Prostate gland (tissue), 2 donors: ENCODE results near the gene SLC2A8.

Source experiments
- POLR2A ChIP-seq: fragments of 450-650 bp; IDR thresholded peaks from one replicate; pipeline ENCODE4 v1.6.1; 2016; ENCODE audit warnings: antibody characterized with exemption, mild to moderate bottlenecking
- POLR2AphosphoS5 ChIP-seq: sonication (generic); formaldehyde crosslinking; IDR thresholded peaks from one replicate; pipeline ENCODE4 v1.6.1; 2017; ENCODE audit warnings: antibody characterized with exemption
- TF ChIP-seq, protein P1 (sequence below), 4 experiments: fragments of 200-600 bp in 2 of 4; fragments of 450-650 bp in 2 of 4; sonication (generic) in 2 of 4; IDR thresholded peaks; 1 replicate in 3 of 4; 2 replicates in 1 of 4; pipeline ENCODE4 v1.5.1; 2016 to 2019; ENCODE audit warnings: antibody characterized with exemption in 4 of 4, mild to moderate bottlenecking in 2 of 4, moderate library complexity in 2 of 4

GRCh38 chr9:127424676-127424999, 27.7 kb downstream of the SLC2A8 start:
- TF ChIP-seq POLR2AphosphoS5: no peak
- TF ChIP-seq, protein P1, sequence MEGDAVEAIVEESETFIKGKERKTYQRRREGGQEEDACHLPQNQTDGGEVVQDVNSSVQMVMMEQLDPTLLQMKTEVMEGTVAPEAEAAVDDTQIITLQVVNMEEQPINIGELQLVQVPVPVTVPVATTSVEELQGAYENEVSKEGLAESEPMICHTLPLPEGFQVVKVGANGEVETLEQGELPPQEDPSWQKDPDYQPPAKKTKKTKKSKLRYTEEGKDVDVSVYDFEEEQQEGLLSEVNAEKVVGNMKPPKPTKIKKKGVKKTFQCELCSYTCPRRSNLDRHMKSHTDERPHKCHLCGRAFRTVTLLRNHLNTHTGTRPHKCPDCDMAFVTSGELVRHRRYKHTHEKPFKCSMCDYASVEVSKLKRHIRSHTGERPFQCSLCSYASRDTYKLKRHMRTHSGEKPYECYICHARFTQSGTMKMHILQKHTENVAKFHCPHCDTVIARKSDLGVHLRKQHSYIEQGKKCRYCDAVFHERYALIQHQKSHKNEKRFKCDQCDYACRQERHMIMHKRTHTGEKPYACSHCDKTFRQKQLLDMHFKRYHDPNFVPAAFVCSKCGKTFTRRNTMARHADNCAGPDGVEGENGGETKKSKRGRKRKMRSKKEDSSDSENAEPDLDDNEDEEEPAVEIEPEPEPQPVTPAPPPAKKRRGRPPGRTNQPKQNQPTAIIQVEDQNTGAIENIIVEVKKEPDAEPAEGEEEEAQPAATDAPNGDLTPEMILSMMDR (IDR thresholded peaks at IDR 0.05): no peak
- no peak for TF ChIP-seq POLR2A
